Peyer's patch (tissue), 4 donors: ENCODE data around the gene GCN1.

ENCODE experiments used
- POLR2A ChIP-seq, 2 donors: fragments of 450-650 bp; IDR thresholded peaks; one replicate each; pipeline ENCODE4 v1.5.1; 2017; ENCODE audit warnings: antibody characterized with exemption in 2 of 2, mild to moderate bottlenecking in 2 of 2, moderate library complexity in 2 of 2
- TF ChIP-seq, protein P1 (sequence below), 6 experiments: fragments of 450-650 bp in 4 of 6; fragments of 200-600 bp in 2 of 6; sonication (generic) in 1 of 6; IDR thresholded peaks; one replicate each; pipeline ENCODE4 v1.5.1; 2017 to 2019; ENCODE audit warnings: antibody characterized with exemption in 6 of 6, mild to moderate bottlenecking in 3 of 6, moderate library complexity in 1 of 6

DNA sequence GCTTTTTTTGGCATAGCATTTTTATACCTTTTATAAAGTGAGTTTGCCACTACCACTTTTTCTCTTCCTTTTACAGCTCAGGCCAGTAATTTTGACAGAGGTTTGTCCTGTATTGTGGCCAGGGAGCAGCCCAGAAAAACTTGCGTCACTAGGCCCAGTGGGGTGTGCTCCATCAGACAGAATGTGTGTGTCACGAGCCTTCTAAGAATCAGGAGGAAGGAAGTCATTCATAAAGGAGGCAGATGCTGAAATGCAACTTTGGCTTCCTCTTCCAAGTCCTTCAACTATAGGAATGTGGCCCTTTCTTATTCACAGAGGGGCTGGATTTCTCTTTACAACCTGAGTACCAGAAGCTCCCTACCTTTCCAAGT lies 67.9 kb downstream of the GCN1 start:
- no peak for TF ChIP-seq POLR2A (IDR thresholded peaks at IDR 0.05)
- TF ChIP-seq, protein P1, sequence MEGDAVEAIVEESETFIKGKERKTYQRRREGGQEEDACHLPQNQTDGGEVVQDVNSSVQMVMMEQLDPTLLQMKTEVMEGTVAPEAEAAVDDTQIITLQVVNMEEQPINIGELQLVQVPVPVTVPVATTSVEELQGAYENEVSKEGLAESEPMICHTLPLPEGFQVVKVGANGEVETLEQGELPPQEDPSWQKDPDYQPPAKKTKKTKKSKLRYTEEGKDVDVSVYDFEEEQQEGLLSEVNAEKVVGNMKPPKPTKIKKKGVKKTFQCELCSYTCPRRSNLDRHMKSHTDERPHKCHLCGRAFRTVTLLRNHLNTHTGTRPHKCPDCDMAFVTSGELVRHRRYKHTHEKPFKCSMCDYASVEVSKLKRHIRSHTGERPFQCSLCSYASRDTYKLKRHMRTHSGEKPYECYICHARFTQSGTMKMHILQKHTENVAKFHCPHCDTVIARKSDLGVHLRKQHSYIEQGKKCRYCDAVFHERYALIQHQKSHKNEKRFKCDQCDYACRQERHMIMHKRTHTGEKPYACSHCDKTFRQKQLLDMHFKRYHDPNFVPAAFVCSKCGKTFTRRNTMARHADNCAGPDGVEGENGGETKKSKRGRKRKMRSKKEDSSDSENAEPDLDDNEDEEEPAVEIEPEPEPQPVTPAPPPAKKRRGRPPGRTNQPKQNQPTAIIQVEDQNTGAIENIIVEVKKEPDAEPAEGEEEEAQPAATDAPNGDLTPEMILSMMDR (IDR thresholded peaks at IDR 0.05), result no peak
